Skin epidermis (tissue), 12 donors: ENCODE measurements around the gene KCNB1.

Source experiments
- H3K27ac ChIP-seq, 21 experiments: fragments of 200-600 bp; sonication (generic) in 11 of 21; one replicate each; pipeline ENCODE4 v1.5.0; 2020; ENCODE audit warnings: mild to moderate bottlenecking in 3 of 21, inconsistent platforms in 2 of 21, moderate library complexity in 2 of 21
- H3K4me3 ChIP-seq, 7 experiments: fragments of 200-600 bp; sonication (generic) in 2 of 7; one replicate each; pipeline ENCODE4 v1.5.0; 2020; ENCODE audit warnings: inconsistent platforms in 2 of 7, mild to moderate bottlenecking in 2 of 7, moderate library complexity in 1 of 7

Gene KCNB1

GRCh38 chr20:49503176-49503575 is 20.7 kb upstream of the KCNB1 start:
- Histone ChIP-seq H3K27ac (no peak overlapping the region), H3K4me3 (no peak overlapping the region)

DNA sequence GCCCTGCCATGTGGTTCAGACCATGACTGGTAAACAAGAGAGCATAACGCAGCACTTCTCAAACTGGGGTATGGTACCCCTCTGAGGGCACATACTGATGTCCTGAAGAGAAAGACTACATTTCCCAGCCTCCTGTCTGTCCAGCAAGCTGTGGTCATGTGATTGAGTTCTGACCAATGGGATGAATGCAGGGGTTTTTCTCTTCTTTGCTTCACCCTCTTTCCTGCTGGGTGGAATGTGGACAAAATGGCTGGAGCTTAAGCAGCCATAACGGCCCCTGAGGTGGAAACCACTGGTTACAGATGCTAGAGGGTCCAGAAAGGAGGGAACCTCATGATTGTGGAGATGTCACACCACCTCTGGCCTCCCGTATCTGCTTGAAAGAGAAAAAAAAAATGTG is 19.4 kb upstream of the KCNB1 start:
- Histone ChIP-seq H3K27ac (no peak overlapping the region), H3K4me3 (no peak overlapping the region)

DNA sequence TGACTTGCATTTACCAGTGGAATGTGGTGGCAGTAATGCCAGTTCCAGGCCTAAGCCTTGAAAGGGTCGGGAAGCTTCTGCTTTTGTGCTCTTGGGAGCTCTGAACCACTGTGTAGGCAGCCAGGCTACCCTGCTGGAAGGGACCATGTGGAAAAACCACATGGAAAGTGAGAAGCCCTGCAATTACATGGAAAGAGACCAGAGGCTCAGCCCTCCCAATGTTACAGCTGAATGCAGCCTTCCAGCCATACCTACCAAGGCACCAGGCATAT is 14.9 kb upstream of the KCNB1 start:
- H3K27ac ChIP-seq = no peak overlapping the region

GRCh38 chr20:49496553-49497397 is 14.3 kb upstream of the KCNB1 start:
- Histone ChIP-seq H3K27ac (no peak overlapping the region), H3K4me3 (no peak overlapping the region)

More for the DNA sequence above, 14.9 kb upstream of the KCNB1 start:
- no peak overlapping the region for H3K4me3 ChIP-seq

DNA sequence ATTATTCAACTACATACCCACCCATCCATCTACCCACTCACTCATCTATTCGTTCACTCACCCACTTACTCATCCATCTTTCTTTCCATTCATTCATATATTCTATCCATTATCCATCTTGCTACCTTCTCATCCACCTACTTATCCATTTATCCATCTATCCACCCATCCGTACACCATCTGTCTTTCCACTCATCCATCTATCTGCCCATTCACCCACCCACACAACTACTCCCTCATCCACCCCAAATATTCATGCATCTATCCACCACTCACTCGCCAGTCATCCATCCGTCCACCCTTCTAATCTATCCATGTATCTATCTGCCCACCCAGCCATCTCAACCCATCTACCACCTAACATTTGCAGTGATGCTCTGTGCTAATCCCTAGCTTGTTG is 13.6 kb upstream of the KCNB1 start:
- Histone ChIP-seq H3K27ac (no peak overlapping the region), H3K4me3 (no peak overlapping the region)

DNA sequence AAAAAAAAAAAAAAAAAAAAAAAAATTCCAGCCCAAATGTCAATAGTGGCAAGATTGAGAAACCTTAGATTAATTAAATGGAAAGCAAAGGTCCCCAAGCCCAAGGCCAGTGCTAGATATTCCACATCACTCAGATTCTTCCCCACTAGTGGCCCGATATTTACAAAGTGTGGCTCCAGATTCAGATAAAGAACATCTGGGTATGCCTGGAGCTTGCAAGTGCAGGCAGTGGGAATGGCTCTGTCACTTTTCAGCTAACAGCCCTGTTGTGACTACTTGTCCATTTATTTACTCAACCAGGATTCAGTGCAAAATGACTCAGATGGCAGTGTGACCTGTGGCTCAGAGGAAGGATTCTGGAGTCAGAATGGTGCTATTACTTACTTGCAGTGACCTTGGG is 8.2 kb upstream of the KCNB1 start:
- Histone ChIP-seq H3K4me3 (no peak overlapping the region), H3K27ac (no peak overlapping the region)

GRCh38 chr20:49489688-49490087 is 7.2 kb upstream of the KCNB1 start:
- no peak overlapping the region for H3K27ac ChIP-seq
- H3K4me3 ChIP-seq = no peak overlapping the region

- H3K4me3 ChIP-seq = no peak overlapping the region
- H3K27ac ChIP-seq = no peak overlapping the region
Observed at GRCh38 chr20:49486064-49486463, 3.6 kb upstream of the KCNB1 start.

DNA sequence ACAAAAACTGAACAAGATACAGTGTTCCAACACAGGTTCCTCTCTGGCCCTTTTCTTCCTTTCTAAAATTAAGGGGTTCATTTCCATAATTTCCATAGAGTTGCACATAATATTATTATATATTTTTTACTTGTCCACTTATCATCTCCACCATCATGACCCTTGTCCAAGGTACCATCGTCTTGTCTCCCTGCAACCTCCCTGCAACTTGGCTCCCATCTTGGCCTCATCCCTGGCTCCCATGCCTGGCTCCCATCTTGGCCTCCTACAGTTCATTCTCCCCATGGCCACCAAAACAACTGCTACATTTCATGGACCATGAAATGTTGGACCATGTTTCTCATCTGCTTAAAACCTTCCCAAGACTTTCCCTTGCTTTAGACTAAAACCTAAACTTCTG is 3.1 kb upstream of the KCNB1 start:
- Histone ChIP-seq H3K27ac (no peak overlapping the region), H3K4me3 (no peak overlapping the region)

DNA sequence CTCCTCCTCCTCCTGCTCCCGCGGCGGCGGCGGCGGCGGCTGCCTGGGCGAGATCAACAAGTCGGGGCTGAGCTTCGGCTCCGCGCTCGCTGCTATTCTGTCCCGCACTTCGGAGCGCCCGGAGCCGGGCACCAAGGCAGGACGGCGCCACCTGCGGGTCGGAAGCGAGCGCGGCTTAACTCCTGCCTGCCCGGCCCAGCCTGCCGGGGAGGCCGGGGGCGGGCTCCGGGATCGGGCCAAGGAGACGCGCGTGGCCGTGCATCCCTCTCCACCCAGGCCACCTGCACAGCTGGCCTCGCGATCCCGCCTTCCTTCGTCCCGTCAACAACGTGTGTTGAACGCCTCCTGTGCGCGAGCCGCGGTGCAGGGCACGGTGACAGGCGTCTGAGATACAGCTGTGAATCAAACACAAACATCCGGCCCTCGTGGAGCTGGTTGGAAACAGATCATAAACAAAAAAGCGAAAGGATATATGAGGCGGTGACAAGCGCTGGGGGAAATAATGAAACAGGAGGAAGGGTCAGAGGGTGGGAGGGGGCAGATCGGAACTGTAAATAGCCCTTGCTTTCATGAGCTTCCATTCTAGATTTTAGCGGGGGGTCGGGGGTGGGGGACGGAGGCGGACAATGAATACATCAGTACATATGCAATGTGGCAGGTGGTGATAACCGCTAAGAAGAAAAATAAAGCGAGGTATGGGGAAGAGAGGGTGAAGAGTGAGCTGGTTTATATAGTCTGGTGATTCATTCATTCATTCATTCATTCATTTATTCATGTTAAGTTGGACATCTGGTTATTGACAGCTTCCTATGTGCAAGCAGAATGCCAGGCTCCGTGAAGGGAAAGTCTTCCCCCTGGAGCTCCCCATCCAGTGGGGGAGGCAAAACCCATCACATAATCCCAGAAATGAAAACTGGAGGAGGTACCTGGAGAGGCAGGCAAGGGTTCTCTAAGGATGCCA is 2.0 kb upstream of the KCNB1 start:
- Histone ChIP-seq H3K4me3 (peak overlapping the region; percentile 2 to 33 (median 10)), H3K27ac (no peak overlapping the region)

DNA sequence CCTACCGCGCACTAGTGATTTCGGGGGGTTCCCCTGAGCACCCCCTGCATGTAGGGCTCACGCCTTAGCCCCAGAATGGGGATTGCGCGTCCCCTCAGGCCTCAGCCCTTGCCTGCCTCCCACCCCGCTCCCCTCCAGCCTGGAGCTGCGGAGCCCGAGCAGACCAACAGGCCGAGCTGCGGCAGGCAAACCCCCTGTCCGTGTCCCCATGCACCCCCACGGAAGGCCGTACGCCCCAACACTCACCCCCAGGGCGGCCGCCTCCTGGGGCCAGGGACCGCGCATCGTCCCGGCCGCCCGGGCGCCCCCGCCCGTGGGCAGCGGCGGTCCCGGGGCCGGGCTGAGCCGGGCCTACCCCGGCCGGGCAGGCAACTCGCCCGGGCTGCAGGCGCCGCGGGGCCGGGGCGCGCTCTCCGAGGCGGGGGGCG is 1.2 kb upstream of the KCNB1 start:
- Histone ChIP-seq H3K4me3 (peak overlapping the region in 2 of 7 experiments; percentile 14 to 15), H3K27ac (no peak overlapping the region)

- peak overlapping the region in 2 of 7 experiments; percentile 14 to 15 for H3K4me3 ChIP-seq
- no peak overlapping the region for H3K27ac ChIP-seq
Observed at GRCh38 chr20:49483018-49483695, 689 bp upstream of the KCNB1 start.

DNA sequence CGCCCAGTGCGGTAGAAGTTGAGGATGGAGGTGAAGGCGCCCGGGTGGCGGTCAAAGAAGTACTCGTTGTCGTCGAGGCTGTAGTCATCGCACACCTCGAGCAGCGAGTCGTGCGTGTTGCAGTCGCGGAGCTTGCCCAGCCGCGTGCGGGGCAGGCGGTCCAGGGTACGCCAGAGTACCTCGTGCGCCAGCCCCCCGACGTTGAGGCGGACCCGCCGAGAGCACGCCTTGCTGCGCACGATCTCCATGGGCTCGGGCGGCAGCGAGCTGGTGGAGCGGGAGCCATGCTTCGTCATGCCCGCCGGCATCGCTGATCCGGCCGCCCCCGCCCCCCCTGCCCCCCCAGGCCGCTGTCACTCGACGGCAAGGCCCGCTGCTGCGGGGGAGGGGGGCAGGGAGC is 295 bp downstream of the KCNB1 start:
- H3K4me3 ChIP-seq = no peak overlapping the region
- H3K27ac ChIP-seq = no peak overlapping the region

DNA sequence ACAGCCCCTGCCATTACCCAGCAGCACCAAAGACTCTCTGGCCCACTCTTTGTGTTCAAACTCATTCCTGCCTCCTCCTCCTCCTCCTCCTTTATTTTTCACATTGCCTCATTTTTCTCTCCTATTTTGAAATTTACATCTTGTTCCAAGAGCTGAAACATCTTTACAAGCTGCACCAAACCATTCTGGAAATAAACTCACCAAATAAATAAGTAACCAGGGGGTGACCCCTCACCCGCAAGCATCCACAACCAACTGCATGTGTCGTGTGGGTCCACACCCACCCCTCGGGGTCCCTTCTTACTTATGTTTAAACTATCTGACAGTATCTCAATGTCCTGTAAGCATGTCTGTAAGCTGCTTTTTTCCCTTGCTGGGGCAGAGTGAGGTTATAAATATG is 1.4 kb downstream of the KCNB1 start:
- H3K27ac ChIP-seq = no peak overlapping the region
- H3K4me3 ChIP-seq = no peak overlapping the region

GRCh38 chr20:49480236-49480635 is 2.2 kb downstream of the KCNB1 start:
- H3K4me3 ChIP-seq = no peak overlapping the region
- no peak overlapping the region for H3K27ac ChIP-seq

DNA sequence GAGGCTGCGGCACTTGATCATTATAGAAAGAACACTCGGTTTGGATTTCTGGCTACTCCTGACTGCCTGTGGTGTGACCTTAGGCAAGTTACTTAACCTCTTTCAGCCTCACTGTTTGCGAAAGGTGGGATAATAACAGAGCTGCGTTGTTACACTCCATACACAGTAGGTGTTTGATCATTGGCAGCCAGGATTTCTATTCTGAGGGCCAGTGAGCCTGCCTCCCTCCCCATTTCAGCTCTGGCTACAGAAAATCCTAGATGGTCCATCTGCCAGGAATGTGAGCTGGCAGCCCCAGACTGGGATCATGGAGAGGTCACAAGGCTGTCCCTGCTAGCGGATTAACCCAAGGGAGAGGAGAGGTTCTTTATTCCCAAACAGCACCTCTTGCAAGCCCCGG is 2.7 kb downstream of the KCNB1 start:
- Histone ChIP-seq H3K4me3 (no peak overlapping the region), H3K27ac (no peak overlapping the region)

DNA sequence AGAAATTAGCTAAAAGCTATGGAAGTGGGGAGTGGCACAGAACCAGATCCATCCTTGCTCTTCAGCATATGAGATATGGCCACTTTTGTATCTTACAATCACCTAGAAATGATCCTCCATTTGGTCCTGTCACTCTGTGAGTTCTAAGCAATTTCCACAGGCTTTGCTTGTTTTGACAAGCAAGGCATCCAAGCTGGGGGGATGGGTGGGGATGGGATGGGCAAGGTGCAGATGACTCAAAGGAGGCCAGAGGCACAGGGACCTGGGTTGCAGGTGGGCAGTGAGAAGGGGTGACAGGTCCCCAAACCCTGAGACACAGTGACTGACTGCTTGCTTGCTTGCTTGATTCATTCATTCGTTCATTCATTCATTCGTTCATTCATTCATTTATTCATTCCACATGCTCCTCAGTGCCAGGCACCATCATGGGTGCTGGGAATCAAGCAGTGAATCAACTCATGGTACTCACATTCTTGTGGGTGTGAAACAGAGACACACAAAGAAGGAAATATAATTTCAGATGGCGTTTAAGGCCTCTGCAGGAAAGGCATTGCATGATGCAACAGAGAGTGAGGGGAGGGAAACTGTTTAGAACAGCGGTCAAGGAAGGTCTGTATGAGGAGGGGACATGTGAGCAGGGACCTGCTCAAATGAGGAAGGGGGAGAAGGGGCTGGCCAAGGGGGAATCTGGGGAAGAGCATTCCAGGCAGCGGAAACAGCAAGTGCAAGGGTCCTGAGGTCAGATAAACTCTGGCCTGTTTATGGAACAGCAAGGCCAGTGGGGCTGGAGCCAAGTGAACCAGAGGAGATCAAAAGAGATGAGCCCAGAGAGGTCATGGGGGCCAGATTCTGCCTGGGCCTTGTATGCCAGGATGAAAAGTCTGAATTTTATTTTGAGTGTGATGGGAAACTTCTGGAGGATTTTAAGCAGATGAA is 3.4 kb downstream of the KCNB1 start:
- no peak overlapping the region for H3K4me3 ChIP-seq
- H3K27ac ChIP-seq = no peak overlapping the region

- no peak overlapping the region for H3K27ac ChIP-seq
- no peak overlapping the region for H3K4me3 ChIP-seq
Observed at GRCh38 chr20:49478266-49478665, 4.2 kb downstream of the KCNB1 start.

- H3K4me3 ChIP-seq = no peak overlapping the region
- no peak overlapping the region for H3K27ac ChIP-seq
Observed at GRCh38 chr20:49477200-49477599, 5.3 kb downstream of the KCNB1 start.

GRCh38 chr20:49476016-49476355 is 6.5 kb downstream of the KCNB1 start:
- Histone ChIP-seq H3K27ac (no peak overlapping the region), H3K4me3 (no peak overlapping the region)
